ENCODE data around the gene PIK3C3. TPM values are rescaled to one million over a fixed set of nuclear protein-coding genes. Genes with fewer than 3 reads are reported as not detected.

Gene PIK3C3
- total and polyA plus RNA-seq, 2 of the 8 experiments (the other 6 are each of a cell fraction or from before 2014, with no cell fraction given): 15.3 to 47.4 TPM

DNA sequence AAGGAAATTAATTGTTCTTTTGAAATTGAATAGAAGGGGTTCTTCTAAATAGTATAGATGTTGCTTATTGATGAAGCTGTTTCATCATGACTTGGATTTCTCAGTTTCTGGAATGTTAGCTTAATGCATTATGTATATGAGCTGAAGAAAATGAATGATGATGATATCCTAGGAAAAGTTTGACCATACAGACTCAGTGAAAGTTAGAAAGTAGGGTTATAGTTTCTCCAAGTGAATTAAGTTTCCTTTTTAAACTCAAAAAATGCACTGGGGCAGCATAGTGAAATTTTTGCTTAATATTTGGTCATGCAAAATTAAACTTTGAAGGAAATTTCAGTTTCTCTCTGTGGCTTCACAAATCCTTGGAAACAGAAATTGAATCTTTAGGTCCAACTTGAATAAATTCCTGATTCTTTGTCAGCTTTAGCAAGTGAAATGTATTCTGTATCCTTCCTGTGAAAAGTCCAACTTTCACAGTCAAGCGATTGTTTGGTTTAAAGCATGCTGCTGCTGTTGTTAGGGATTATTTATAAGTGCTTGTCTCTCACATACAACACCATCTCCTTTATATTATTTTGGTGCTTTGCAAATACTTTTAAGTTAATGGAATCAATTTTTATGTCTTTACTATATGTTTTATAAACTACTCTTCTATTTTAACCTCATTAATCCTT is 78.2 kb downstream of the PIK3C3 start:
- FAIRE-seq: no peak
- no peak overlapping the region for H2AK5ac ChIP-seq (ENCODE audit: low read depth, low read length)

More for the DNA sequence above, 78.2 kb downstream of the PIK3C3 start:
- Histone ChIP-seq H4K8ac (ENCODE audit: extremely low read depth, insufficient read depth, low read length) (no peak overlapping the region), H3K9me3 (ENCODE audit: insufficient read depth in 2 of 2, low read depth in 1 of 2, low read length in 1 of 2) (no peaks in the 10 kb centered on the region), H2BK20ac (ENCODE audit: low read length) (no peak overlapping the region), H3K27ac (ENCODE audit: low read depth, low read length) (no peak overlapping the region), H4K91ac (replicated peaks; ENCODE audit: insufficient read length, low read length) (no peak overlapping the region), H3K4me3 (ENCODE audit: extremely low read depth in 1 of 4, insufficient read depth in 2 of 4, low read depth in 3 of 4, low read length in 4 of 4) (no peak overlapping the region), H3K56ac (replicated peaks; ENCODE audit: insufficient read length, low read depth, low read length) (no peak overlapping the region), H3K27me3 (replicated peaks in 1 of 4; ENCODE audit: control insufficient read depth in 3 of 4, extremely low read depth in 1 of 4, insufficient read depth in 3 of 4, low read length in 3 of 4) (no peaks in the 10 kb centered on the region), H3K79me2 (ENCODE audit: control insufficient read depth in 1 of 2, insufficient read depth in 2 of 2, low read length in 2 of 2) (no peaks in the 10 kb centered on the region), H3K4me1 (replicated peaks in 1 of 4; ENCODE audit: control insufficient read depth in 3 of 4, insufficient read depth in 4 of 4, low read length in 3 of 4) (no peaks in the 10 kb centered on the region), H3K79me1 (ENCODE audit: low read depth, low read length) (no peaks in the 10 kb centered on the region), H3K4ac (replicated peaks; ENCODE audit: insufficient read length, low read depth, low read length) (no peak overlapping the region), H3K4me2 (ENCODE audit: insufficient read depth in 1 of 2, low read depth in 2 of 2, low read length in 2 of 2) (no peak overlapping the region), H3K18ac (ENCODE audit: extremely low read depth, low read length) (no peak overlapping the region), H3K14ac (ENCODE audit: insufficient read length) (no peak overlapping the region), H2BK15ac (ENCODE audit: low read length) (no peak overlapping the region), H4K20me1 (replicated peaks in 1 of 2; ENCODE audit: control insufficient read depth in 1 of 2, insufficient read depth in 2 of 2, low read length in 2 of 2) (no peaks in the 10 kb centered on the region), H2BK12ac (ENCODE audit: low read depth, low read length) (no peak overlapping the region), H2BK5ac (ENCODE audit: low read depth, low read length) (no peak overlapping the region), H3K23me2 (ENCODE audit: low read depth, low read length) (no peaks in the 10 kb centered on the region), H3K9ac (replicated peaks in 1 of 4; ENCODE audit: extremely low read depth in 1 of 4, low read depth in 3 of 4, low read length in 3 of 4) (no peak overlapping the region), H2AFZ (ENCODE audit: low read length) (no peak overlapping the region), H3K23ac (ENCODE audit: insufficient read length) (no peak overlapping the region), H3K36me3 (ENCODE audit: control insufficient read depth in 2 of 4, insufficient read depth in 4 of 4, low read length in 3 of 4) (peaks cover 0 to 16% (median 6%) of the 10 kb centered on the region in 4 experiments; a peak in 4 of 8 replicates), H4K5ac (ENCODE audit: insufficient read length, low read depth, low read length) (no peak overlapping the region), H2BK120ac (replicated peaks; ENCODE audit: low read depth, low read length) (no peak overlapping the region)
- no peak for DNase-seq (ENCODE audit: low read depth in 1 of 2, low spot score in 2 of 2)
- ChIA-PET POLR2A (ENCODE audit: partially characterized antibody) (no interaction called here), CTCF (ENCODE audit: partially characterized antibody) (no interaction called here)
- 84% methylated on average over 1 of the region's 1 CpG; no CpG with 5 or more reads in 1 of the 2 experiments for whole genome bisulfite sequencing, 2 experiments (ENCODE audit: extremely low coverage in 1 of 2, insufficient coverage in 1 of 2, insufficient read length in 1 of 2, insufficient replicate concordance in 2 of 2, low coverage in 1 of 2, low lambda C conversion rate in 2 of 2, missing lambda C conversion rate in 1 of 2)
- TF ChIP-seq FOSL1 (IDR thresholded peaks at IDR 0.05; ENCODE audit: insufficient read depth, low read depth, low read length) (no peak), TAF1 (IDR thresholded peaks at IDR 0.05; ENCODE audit: low read depth, low read length) (no peak), SP2 (IDR thresholded peaks at IDR 0.05; ENCODE audit: low read length) (no peak)
